Stimulated activated CD8-positive, alpha-beta memory T cell treated with anti-CD3 and anti-CD28 coated beads, Interleukin-4, amount 100 ng/mL, for 48 hours (primary cell): Measurements from ENCODE around the gene MYL2.
A peak's percentile ranks its signal among the peaks of the same experiment; 100 is the strongest.
"Not testable (repeated sequence)": the region's sequence is repeated elsewhere in the genome, so short reads cannot be mapped to it uniquely, and the experiment has no call there.

ENCODE experiments used
- DNase-seq: peaks from one replicate; pipeline ENCODE4 v3.0.0-alpha.2; 2020

MYL2 gene

GRCh38 chr12:110920324-110920910 is at the start of gene MYL2:
MYL2 (minus strand) TSS chr12:110920579; CDS start chr12:110920529, 50 bp downstream.
- no peak for DNase-seq

GRCh38 chr12:110966081-110966760 is 45.8 kb upstream of the MYL2 start:
- no peak for DNase-seq

- no peak for DNase-seq
Measured at GRCh38 chr12:110965574-110965973, 45.2 kb upstream of the MYL2 start.

GRCh38 chr12:110960795-110961194 is 40.4 kb upstream of the MYL2 start:
- no peak for DNase-seq

GRCh38 chr12:110957652-110958051 is 37.3 kb upstream of the MYL2 start:
- no peak for DNase-seq

GRCh38 chr12:110957159-110957558 is 36.8 kb upstream of the MYL2 start:
- DNase-seq: no peak

- not testable (repeated sequence) for DNase-seq
Measured at GRCh38 chr12:110950867-110951266, 30.5 kb upstream of the MYL2 start.

GRCh38 chr12:110950466-110950865 is 30.1 kb upstream of the MYL2 start:
- not testable (repeated sequence) for DNase-seq

- DNase-seq: no peak
Measured at GRCh38 chr12:110948041-110948440, 27.7 kb upstream of the MYL2 start.

GRCh38 chr12:110943373-110943772 is 23.0 kb upstream of the MYL2 start:
- no peak for DNase-seq

GRCh38 chr12:110941391-110941790 is 21.0 kb upstream of the MYL2 start:
- no peak for DNase-seq

GRCh38 chr12:110940933-110941332 is 20.6 kb upstream of the MYL2 start:
- no peak for DNase-seq

- no peak for DNase-seq
Measured at GRCh38 chr12:110940296-110940695, 19.9 kb upstream of the MYL2 start.

- peak; percentile 82 for DNase-seq
Measured at GRCh38 chr12:110937104-110937641, 16.8 kb upstream of the MYL2 start.

- no peak for DNase-seq
Measured at GRCh38 chr12:110936367-110937103, 16.2 kb upstream of the MYL2 start.

- no peak for DNase-seq
Measured at GRCh38 chr12:110935588-110935987, 15.2 kb upstream of the MYL2 start.

- no peak for DNase-seq
Measured at GRCh38 chr12:110934093-110934852, 13.9 kb upstream of the MYL2 start.

- DNase-seq: no peak
Measured at GRCh38 chr12:110933326-110933974, 13.1 kb upstream of the MYL2 start.

GRCh38 chr12:110932046-110932445 is 11.7 kb upstream of the MYL2 start:
- DNase-seq: no peak

- DNase-seq: no peak
Measured at GRCh38 chr12:110931315-110931728, 10.9 kb upstream of the MYL2 start.

- DNase-seq: no peak
Measured at GRCh38 chr12:110930348-110931314, 10.3 kb upstream of the MYL2 start.
